A673 (cell line): ENCODE data around the gene HPGDS. TPM values are rescaled to one million over a fixed set of nuclear protein-coding genes. Genes with fewer than 3 reads are reported as not detected.

Experiments
- BruUV-seq: library from RNA; stranded (reverse); fragments of 400-500 nt; replicated peaks from 2 replicates; lab custom pipeline; 2021; lab: Mats Ljungman, UMichigan
- CTCF ChIA-PET: fragments of 300-600 bp; sonication (Branson Sonifier 250); formaldehyde crosslinking; loops from one replicate; lab custom pipeline; 2022; ENCODE audit warnings: antibody characterized with exemption; lab: Charles Lee
- POLR2A ChIA-PET: fragments of 300-600 bp; sonication (Branson Sonifier 250); formaldehyde crosslinking; loops from one replicate; lab custom pipeline; 2022; ENCODE audit warnings: antibody characterized with exemption; ENCODE audit not compliant: low non-redundant PET; lab: Charles Lee
- DNase-seq: peaks from one replicate; pipeline ENCODE4 v3.0.0-alpha.2; 2015; ENCODE audit warnings: low spot score
- H3K27ac ChIP-seq: fragments of 200-600 bp; sonication (generic); 2 replicates; pipeline ENCODE4 v1.5.1; 2016; ENCODE audit warnings: mixed run types, low read depth, mild to moderate bottlenecking, mixed read lengths, antibody characterized with exemption, low read length; ENCODE audit not compliant: poor library complexity, severe bottlenecking
- H3K27me3 ChIP-seq: fragments of 200-600 bp; sonication (generic); replicated peaks from 2 replicates; pipeline ENCODE4 v1.6.1; 2017; ENCODE audit warnings: mixed run types, low read depth, mild to moderate bottlenecking, mixed read lengths, antibody characterized with exemption, low read length; ENCODE audit not compliant: insufficient read depth, poor library complexity
- H3K36me3 ChIP-seq: fragments of 200-600 bp; sonication (generic); 2 replicates; pipeline ENCODE4 v1.6.1; 2016; ENCODE audit warnings: mixed run types, mild to moderate bottlenecking, mixed read lengths, antibody characterized with exemption, low read length; ENCODE audit not compliant: insufficient read depth, poor library complexity, severe bottlenecking
- H3K4me1 ChIP-seq: fragments of 200-600 bp; sonication (generic); 2 replicates; pipeline ENCODE4 v1.6.1; 2017; ENCODE audit warnings: mixed run types, mild to moderate bottlenecking, mixed read lengths, antibody characterized with exemption, low read length; ENCODE audit not compliant: insufficient read depth, poor library complexity, severe bottlenecking
- H3K4me3 ChIP-seq: fragments of 200-600 bp; sonication (generic); 2 replicates; pipeline ENCODE4 v1.5.1; 2016; ENCODE audit warnings: low read depth, mixed run types, mild to moderate bottlenecking, mixed read lengths, low read length; ENCODE audit not compliant: poor library complexity, severe bottlenecking
- H3K9me3 ChIP-seq: fragments of 200-600 bp; sonication (generic); 2 replicates; pipeline ENCODE4 v1.6.1; 2016; ENCODE audit warnings: mixed run types, low read depth, mild to moderate bottlenecking, mixed read lengths, antibody characterized with exemption, low read length; ENCODE audit not compliant: poor library complexity, severe bottlenecking
- CTCF ChIP-seq: fragments of 300-800, 200-600 bp; sonication (generic); conservative IDR thresholded peaks from 2 replicates; pipeline ENCODE4 v1.5.1; 2017; ENCODE audit warnings: low read depth, mild to moderate bottlenecking, antibody characterized with exemption, low read length, moderate library complexity, mixed read lengths
- EZH2 ChIP-seq: fragments of 200-600 bp; sonication (generic); IDR thresholded peaks from 2 replicates; pipeline ENCODE4 v1.6.1; 2017; ENCODE audit warnings: borderline replicate concordance, low read depth, mild to moderate bottlenecking, mixed read lengths, antibody characterized with exemption, low read length; ENCODE audit not compliant: poor library complexity, severe bottlenecking
- intact Hi-C: fragments of 100-400 bp; cut with micrococcal nuclease; formaldehyde crosslinking; loops from one replicate; pipeline ENCODE4 v1.10.0; 2022; ENCODE audit not compliant: unreplicated experiment
- total RNA-seq: library from RNA; stranded (reverse); gene quantifications from 2 replicates; pipeline ENCODE4 v1.2.3, GENCODE V29; 2021

HPGDS gene
- total RNA-seq, 1 experiment from 2014 or later: not detected

- POLR2A ChIA-PET: no interaction called here
- CTCF ChIA-PET: no interaction called here
- BruUV-seq: no TSS peak
Measured at GRCh38 chr4:94373752-94374151, 31.1 kb upstream of the HPGDS start.

GRCh38 chr4:94372991-94373390 is 30.4 kb upstream of the HPGDS start:
- POLR2A ChIA-PET: no interaction called here
- TF ChIP-seq EZH2 (no peak), CTCF (no peak)
- Histone ChIP-seq H3K9me3 (no peaks in the 10 kb centered on the region), H3K36me3 (no peaks in the 10 kb centered on the region), H3K4me1 (no peaks in the 10 kb centered on the region), H3K27me3 (no peaks in the 10 kb centered on the region), H3K27ac (no peak overlapping the region), H3K4me3 (no peak overlapping the region)
- no peak for DNase-seq
- intact Hi-C loops: no loop called here
- CTCF ChIA-PET: no interaction called here
- no TSS peak for BruUV-seq

More at GRCh38 chr4:94373752-94374151, 31.1 kb upstream of the HPGDS start:
- no peak overlapping the region for H3K27ac ChIP-seq
- H3K27me3 ChIP-seq: no peaks in the 10 kb centered on the region
- no peaks in the 10 kb centered on the region for H3K9me3 ChIP-seq
- no peak for DNase-seq
- TF ChIP-seq CTCF: no peak
- no peak for TF ChIP-seq EZH2
- no peaks in the 10 kb centered on the region for H3K36me3 ChIP-seq
- no peaks in the 10 kb centered on the region for H3K4me1 ChIP-seq
- intact Hi-C loops: no loop called here
- no peak overlapping the region for H3K4me3 ChIP-seq

- intact Hi-C loops: no loop called here
- no TSS peak for BruUV-seq
- TF ChIP-seq CTCF: no peak
- no peak for TF ChIP-seq EZH2
- Histone ChIP-seq H3K36me3 (no peaks in the 10 kb centered on the region), H3K27ac (no peak overlapping the region), H3K4me3 (no peak overlapping the region), H3K27me3 (no peaks in the 10 kb centered on the region), H3K4me1 (no peaks in the 10 kb centered on the region), H3K9me3 (no peaks in the 10 kb centered on the region)
- POLR2A ChIA-PET: interaction anchor here (0.5 kb wide), 1 partner anchor 79 kb away, joined by 3 read pairs; no protein-coding TSS in a partner anchor
- CTCF ChIA-PET: no interaction called here
- DNase-seq: no peak
Measured at GRCh38 chr4:94372228-94372978, 29.8 kb upstream of the HPGDS start.
